Ovary (tissue), 3 donors: ENCODE measurements around the gene FAM135A.

Source experiments
- CTCF ChIP-seq, 3 donors: fragments of 450-650 bp in 2 of 3; fragments of 200-600 bp in 1 of 3; IDR thresholded peaks; one replicate each; pipeline versions ENCODE4 v1.5.1 to v1.8.0; 2016 to 2022; ENCODE audit warnings: antibody characterized with exemption in 3 of 3, mild to moderate bottlenecking in 1 of 3
- EP300 ChIP-seq: sonication (generic); formaldehyde crosslinking; IDR thresholded peaks from one replicate; pipeline ENCODE4 v1.6.1; 2017; ENCODE audit warnings: antibody characterized with exemption
- POLR2A ChIP-seq: fragments of 450-650 bp; IDR thresholded peaks from one replicate; pipeline ENCODE4 v1.6.1; 2017; ENCODE audit warnings: antibody characterized with exemption, mild to moderate bottlenecking, moderate library complexity
- donor health status: DM: no; HTN: no; CAD: no.

DNA sequence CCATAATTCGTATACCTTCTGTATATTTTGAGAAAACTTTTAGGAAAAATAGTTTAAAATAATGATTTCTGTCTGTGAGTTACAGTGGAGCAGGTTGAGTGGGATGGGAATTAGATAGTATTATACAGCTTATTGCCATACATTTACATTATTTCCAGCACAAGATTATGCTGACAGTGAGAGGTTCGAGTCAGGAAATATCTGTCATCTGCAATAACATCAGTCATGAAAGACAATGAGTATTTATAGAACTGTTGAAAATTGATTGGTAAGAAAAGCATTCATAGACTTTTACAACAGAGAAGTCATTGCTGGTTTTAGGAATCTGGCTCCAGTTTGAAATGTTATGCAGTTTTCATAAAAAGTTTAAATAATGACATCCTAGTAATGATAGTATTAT, 45.9 kb downstream of the FAM135A start:
- TF ChIP-seq POLR2A (no peak), CTCF (IDR thresholded peaks at IDR 0.05) (no peak), EP300 (no peak)
